Thymus (tissue), 11 donors: ENCODE results near the gene PARD3B. TPM values are rescaled to one million over a fixed set of nuclear protein-coding genes. Genes with fewer than 3 reads are reported as not detected.

Source experiments
- DNase-seq, 9 donors: peaks; one replicate each; pipeline ENCODE4 v3.0.0-alpha.2; 2013; ENCODE audit warnings: low spot score in 9 of 9, low read depth in 6 of 9, missing footprints in 1 of 9
- H3K27ac ChIP-seq, 2 donors: one replicate each; pipeline ENCODE4 v1.5.1; 2013; ENCODE audit warnings: control low read depth in 1 of 2, low read depth in 1 of 2, low read length in 1 of 2, mild to moderate bottlenecking in 1 of 2, moderate library complexity in 1 of 2
- H3K27me3 ChIP-seq, 2 donors: one replicate each; pipeline ENCODE4 v1.5.1; 2013; ENCODE audit warnings: low read length in 1 of 2; ENCODE audit not compliant: control insufficient read depth in 2 of 2, insufficient read depth in 1 of 2
- H3K36me3 ChIP-seq, 2 donors: one replicate each; pipeline ENCODE4 v1.5.1; 2013; ENCODE audit warnings: low read length in 1 of 2, mild to moderate bottlenecking in 1 of 2, moderate library complexity in 1 of 2; ENCODE audit not compliant: control insufficient read depth in 2 of 2, insufficient read depth in 2 of 2
- H3K4me1 ChIP-seq, 2 donors: one replicate each; pipeline ENCODE4 v1.5.1; 2013; ENCODE audit warnings: low read length in 2 of 2; ENCODE audit not compliant: control insufficient read depth in 2 of 2, insufficient read depth in 2 of 2
- H3K4me3 ChIP-seq, 2 donors: one replicate each; pipeline ENCODE4 v1.5.1; 2013; ENCODE audit warnings: low read length in 2 of 2, control low read depth in 1 of 2, mild to moderate bottlenecking in 1 of 2
- H3K9me3 ChIP-seq, 2 donors: one replicate each; pipeline ENCODE4 v1.5.1; 2013; ENCODE audit warnings: low read length in 1 of 2, mild to moderate bottlenecking in 1 of 2; ENCODE audit not compliant: control insufficient read depth in 2 of 2, insufficient read depth in 1 of 2
- WGBS: extraction: QIAGEN DNeasy Blood & Tissue Kit; methylation state at CpG from one replicate; pipeline ENCODE4 v1.1.7; 2013; 5-methylcytosine and 5-hydroxymethylcytosine counted together
- polyA plus RNA-seq: library from polyadenylated mRNA; stranded (reverse); fragments of 200-250 nt; gene quantifications from one replicate; pipeline ENCODE4 v1.2.3, GENCODE V29; 2013
- total RNA-seq: library from RNA; stranded (reverse); fragments of 120-200 nt; gene quantifications from one replicate; pipeline ENCODE4 v1.2.4, GENCODE V29; 2013
- donor health status: healthy.

Gene PARD3B
- total and polyA plus RNA-seq, 2 donors, result 1.0 to 2.4 TPM

DNA sequence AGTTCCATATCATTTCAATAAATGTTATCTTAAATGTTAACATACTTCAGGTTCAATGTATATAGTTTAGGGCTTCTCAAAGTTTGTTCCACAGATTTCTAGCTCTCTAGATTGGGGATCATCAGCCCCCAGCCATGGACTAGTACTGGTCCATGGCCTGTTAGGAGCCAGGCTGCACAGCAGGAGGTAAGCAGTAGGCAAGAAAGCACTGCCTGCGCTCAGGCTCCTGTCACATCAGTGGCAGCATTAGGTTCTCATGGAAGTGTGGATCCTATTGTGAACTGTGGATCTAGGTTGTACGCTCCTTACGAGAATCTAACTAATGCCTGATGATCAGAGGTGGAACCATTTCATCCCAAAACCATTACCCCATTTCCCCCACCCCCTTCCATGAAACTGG, 531.1 kb downstream of the PARD3B start:
- H3K36me3 ChIP-seq, result no peaks in the 10 kb centered on the region
- WGBS, result 96% methylated on average over 3 of the region's 3 CpGs
- H3K27me3 ChIP-seq, result no peaks in the 10 kb centered on the region
- DNase-seq, result no peak
- peak overlapping the region; percentile 14 to 25 for H3K27ac ChIP-seq
- no peaks in the 10 kb centered on the region for H3K9me3 ChIP-seq
- peaks cover 0 to 9% of the 10 kb centered on the region in 2 donors for H3K4me1 ChIP-seq
- no peak overlapping the region for H3K4me3 ChIP-seq

DNA sequence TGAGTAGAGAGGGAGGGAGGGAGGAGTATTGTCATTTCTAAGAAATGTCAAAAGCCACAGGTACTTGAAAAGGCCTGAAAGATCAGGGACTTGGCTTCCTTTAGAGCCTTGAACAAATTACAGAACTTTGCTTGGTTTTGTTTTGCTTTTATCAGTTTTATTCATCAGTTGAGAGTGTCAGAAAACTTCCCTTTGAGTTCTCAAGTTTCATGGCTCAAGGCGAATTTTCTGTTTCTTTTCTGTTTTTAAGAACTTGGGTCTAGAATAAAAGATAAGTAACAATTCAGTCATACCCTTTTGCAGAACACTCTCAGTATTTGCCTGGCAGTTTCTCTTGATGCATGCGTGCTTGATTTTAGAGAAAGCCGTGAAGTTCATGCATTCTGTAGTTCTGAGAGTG, 531.9 kb downstream of the PARD3B start:
- no peaks in the 10 kb centered on the region for H3K9me3 ChIP-seq
- peaks cover 0 to 9% of the 10 kb centered on the region in 2 donors for H3K4me1 ChIP-seq
- H3K27ac ChIP-seq, result peak overlapping the region in 1 of 2 donors; percentile 45
- no peak overlapping the region for H3K4me3 ChIP-seq
- no peaks in the 10 kb centered on the region for H3K36me3 ChIP-seq
- no peaks in the 10 kb centered on the region for H3K27me3 ChIP-seq
- WGBS, result 22% methylated on average over 3 of the region's 3 CpGs
- peak in 8 of 9 donors; percentile 13 to 68 (median 25) for DNase-seq

DNA sequence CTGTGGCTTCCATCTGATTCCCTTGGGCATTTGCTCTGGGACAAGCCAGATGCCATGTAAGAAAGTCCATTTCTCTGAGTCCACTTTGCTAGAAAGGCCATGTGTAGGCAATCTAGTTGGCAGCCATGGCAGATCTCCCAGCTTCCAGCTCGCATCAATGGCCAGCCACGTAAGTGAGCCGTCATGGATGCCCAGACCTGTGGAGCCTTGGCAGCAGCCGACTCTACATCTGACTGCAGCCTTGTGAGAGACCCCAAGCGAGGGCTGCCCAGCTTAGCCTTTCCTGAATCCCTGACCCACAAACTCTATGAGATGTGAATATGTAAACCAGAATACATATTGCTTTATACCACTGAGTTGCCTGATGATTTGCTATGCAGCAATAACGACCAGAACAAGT, 533.5 kb downstream of the PARD3B start:
- H3K9me3 ChIP-seq, result no peaks in the 10 kb centered on the region
- no peaks in the 10 kb centered on the region for H3K36me3 ChIP-seq
- no peak for DNase-seq
- 96% methylated on average over 6 of the region's 6 CpGs for WGBS
- H3K4me1 ChIP-seq, result peaks cover 0 to 9% of the 10 kb centered on the region in 2 donors
- no peak overlapping the region for H3K4me3 ChIP-seq
- no peak overlapping the region for H3K27ac ChIP-seq
- H3K27me3 ChIP-seq, result no peaks in the 10 kb centered on the region

DNA sequence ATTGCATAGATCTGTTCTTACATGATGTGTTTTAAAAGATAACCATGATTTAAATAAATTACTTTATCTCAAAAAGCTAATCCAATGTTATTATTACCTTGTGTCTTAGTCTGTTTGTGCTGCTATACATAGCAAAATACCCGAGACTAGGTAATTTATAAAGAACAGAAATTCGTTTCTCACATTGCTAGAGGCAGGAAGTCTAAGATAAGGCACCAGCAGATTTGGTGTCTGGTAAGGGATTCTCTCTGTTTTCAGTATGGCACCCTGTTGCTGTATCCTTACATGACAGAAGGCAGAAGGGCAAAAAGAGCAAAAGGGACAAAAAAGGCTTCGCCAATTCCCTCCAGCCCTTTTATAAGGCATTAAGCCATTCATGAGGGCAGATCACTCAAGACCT, 533.9 kb downstream of the PARD3B start:
- H3K36me3 ChIP-seq, result no peaks in the 10 kb centered on the region
- no peak for DNase-seq
- H3K9me3 ChIP-seq, result no peaks in the 10 kb centered on the region
- H3K27me3 ChIP-seq, result no peaks in the 10 kb centered on the region
- H3K27ac ChIP-seq, result no peak overlapping the region
- no peak overlapping the region for H3K4me3 ChIP-seq
- H3K4me1 ChIP-seq, result peaks cover 0 to 9% of the 10 kb centered on the region in 2 donors
- WGBS, result 92% methylated on average over 3 of the region's 3 CpGs

DNA sequence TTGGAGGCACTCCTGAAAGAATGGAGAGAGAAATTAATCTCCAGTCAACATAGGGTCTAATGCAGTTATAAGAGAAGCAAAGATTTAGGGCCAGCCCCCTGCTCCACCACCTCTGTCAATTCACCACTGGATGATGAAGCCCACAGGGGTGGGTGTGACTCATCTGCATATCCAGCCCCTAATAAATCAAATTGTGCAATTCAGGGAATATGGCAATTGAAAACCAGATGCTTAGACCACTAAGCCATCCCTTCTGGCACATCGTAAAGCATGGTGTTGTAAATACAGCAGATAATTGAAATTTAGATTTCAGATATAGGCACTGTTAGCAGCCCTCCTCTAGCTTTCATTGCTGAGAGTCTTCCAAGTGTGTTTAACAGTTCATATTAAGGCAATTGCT, 541.4 kb downstream of the PARD3B start:
- H3K4me3 ChIP-seq, result no peak overlapping the region
- 99% methylated on average over 1 of the region's 1 CpG for WGBS
- DNase-seq, result no peak

DNA sequence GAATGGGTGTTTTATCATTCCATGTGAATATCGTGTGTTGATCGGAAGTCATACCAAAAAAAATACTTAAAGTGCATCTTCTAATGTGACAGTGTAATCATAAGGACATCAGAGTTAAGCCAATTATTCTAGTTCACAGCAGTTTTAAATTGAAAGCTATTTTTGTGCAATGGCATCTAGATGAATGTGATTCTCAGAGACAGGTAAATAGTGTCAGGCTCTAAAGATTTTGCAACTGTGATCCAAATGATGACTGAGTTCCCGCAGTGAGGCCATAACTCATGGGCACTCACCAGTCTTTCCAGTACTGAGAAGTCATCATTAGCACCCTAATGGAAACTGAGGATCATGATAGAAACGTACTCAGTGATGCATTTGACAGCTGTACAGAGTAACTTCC, 542.6 kb downstream of the PARD3B start:
- H3K4me3 ChIP-seq, result no peak overlapping the region
- no peaks in the 10 kb centered on the region for H3K27me3 ChIP-seq
- no peaks in the 10 kb centered on the region for H3K9me3 ChIP-seq
- no peak for DNase-seq
- H3K27ac ChIP-seq, result no peak overlapping the region
- no peaks in the 10 kb centered on the region for H3K4me1 ChIP-seq
- H3K36me3 ChIP-seq, result no peaks in the 10 kb centered on the region
- 96% methylated on average over 4 of the region's 4 CpGs for WGBS

More for the DNA sequence above, 541.4 kb downstream of the PARD3B start:
- Histone ChIP-seq H3K4me1 (no peaks in the 10 kb centered on the region), H3K27ac (no peak overlapping the region), H3K27me3 (no peaks in the 10 kb centered on the region), H3K36me3 (no peaks in the 10 kb centered on the region), H3K9me3 (no peaks in the 10 kb centered on the region)

DNA sequence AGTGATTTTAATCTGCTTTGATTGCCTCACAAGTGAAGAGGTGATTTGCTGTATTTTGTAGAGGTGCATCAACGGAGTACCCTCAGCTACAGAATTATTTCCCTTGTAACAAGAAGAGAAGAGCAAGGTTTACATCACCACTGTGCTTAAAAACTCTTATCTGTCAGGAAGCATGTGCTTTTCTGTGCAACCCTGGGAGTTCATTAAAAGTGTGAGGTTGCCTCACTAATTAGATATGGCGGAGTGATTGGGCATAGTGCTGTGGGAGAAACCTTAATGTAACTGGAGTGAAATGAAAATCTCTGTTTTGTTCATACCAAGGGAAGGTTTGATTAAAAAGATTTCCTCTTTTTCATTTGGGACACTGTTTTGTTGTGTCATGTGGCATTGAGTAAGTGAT, 544.7 kb downstream of the PARD3B start:
- no peaks in the 10 kb centered on the region for H3K36me3 ChIP-seq
- H3K4me1 ChIP-seq, result no peaks in the 10 kb centered on the region
- H3K9me3 ChIP-seq, result no peaks in the 10 kb centered on the region
- no peaks in the 10 kb centered on the region for H3K27me3 ChIP-seq
- 86% methylated on average over 2 of the region's 2 CpGs for WGBS
- H3K27ac ChIP-seq, result no peak overlapping the region
- no peak overlapping the region for H3K4me3 ChIP-seq
- no peak for DNase-seq

DNA sequence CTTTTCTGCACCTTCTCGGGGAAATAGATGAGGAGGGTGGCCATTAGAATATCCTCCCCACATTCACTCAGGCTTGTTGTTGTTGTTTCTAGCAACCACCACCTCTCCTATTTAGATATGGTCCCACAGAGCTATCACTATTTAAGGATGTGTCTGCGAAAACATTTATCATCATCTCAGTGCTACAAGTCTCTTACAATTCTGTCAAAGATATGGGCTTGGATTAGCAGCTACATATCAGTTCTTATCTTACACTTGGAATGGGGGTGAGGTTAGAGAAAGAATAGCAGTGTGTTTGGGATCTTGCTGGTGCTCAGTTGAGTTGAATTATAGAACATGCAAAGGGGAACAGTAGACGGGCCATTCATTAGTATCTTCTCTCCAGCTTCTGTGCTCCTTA, 546.1 kb downstream of the PARD3B start:
- Histone ChIP-seq H3K4me1 (no peaks in the 10 kb centered on the region), H3K36me3 (no peaks in the 10 kb centered on the region), H3K27ac (no peak overlapping the region), H3K9me3 (no peaks in the 10 kb centered on the region), H3K27me3 (no peaks in the 10 kb centered on the region), H3K4me3 (no peak overlapping the region)
- 98% methylated on average over 3 of the region's 3 CpGs for WGBS
- no peak for DNase-seq

DNA sequence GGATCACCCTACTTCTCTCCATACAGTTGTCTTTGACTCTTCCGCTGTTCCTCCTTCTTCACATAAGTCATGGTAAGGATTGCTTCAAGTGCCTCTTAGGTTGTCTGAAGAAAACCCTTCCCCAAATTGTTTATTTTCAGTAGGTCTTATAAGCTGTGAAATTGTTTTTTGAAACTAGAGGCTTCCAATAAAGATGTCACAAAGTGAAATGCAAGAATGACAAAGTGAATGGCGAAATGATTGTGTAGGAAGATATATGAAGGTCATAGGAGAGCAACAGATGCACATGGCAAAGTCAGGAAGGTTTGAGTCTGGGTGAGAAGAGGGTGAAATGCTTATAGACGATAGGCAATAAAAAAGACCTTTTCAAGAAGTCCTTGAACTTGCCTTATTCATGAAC, 548.8 kb downstream of the PARD3B start:
- no peak for DNase-seq
- 94% methylated on average over 3 of the region's 3 CpGs for WGBS
- Histone ChIP-seq H3K27ac (no peak overlapping the region), H3K4me3 (no peak overlapping the region), H3K27me3 (no peaks in the 10 kb centered on the region), H3K9me3 (no peaks in the 10 kb centered on the region), H3K4me1 (no peaks in the 10 kb centered on the region), H3K36me3 (no peaks in the 10 kb centered on the region)

DNA sequence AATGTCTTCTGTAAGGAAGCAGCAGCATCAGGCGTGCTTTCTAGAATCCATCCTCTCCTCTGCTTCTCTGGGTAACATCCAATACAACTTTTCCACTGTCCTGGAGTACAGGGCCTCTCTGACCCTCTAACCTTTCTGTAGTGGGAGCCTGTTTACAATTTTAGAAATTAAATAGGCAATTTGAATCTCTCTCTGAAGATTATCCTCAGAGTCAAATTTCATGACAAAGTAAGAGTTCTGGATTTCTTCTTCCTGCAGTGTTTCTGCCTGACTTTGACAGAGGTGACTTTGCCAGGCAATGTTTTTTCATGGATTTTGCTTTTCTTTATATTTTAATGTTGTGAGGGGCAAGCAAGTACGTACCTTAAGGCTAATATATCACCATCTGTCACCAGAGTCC, 558.4 kb downstream of the PARD3B start:
- no peak for DNase-seq
- H3K27ac ChIP-seq, result no peak overlapping the region
- WGBS, result 90% methylated on average over 2 of the region's 2 CpGs
- no peaks in the 10 kb centered on the region for H3K36me3 ChIP-seq
- H3K4me1 ChIP-seq, result no peaks in the 10 kb centered on the region
- H3K27me3 ChIP-seq, result no peaks in the 10 kb centered on the region
- H3K4me3 ChIP-seq, result no peak overlapping the region
- H3K9me3 ChIP-seq, result no peaks in the 10 kb centered on the region
